NCI-H2029 treated with DMSO at 0.1 percent for 48 hours (cell line): ENCODE measurements around the gene ASIC2.
A peak's percentile ranks its signal among the peaks of the same experiment; 100 is the strongest.

ENCODE experiments used
- DNase-seq: peaks from one replicate; lab custom pipeline; 2025; lab: John Stamatoyannopoulos, UW

Gene ASIC2

DNA sequence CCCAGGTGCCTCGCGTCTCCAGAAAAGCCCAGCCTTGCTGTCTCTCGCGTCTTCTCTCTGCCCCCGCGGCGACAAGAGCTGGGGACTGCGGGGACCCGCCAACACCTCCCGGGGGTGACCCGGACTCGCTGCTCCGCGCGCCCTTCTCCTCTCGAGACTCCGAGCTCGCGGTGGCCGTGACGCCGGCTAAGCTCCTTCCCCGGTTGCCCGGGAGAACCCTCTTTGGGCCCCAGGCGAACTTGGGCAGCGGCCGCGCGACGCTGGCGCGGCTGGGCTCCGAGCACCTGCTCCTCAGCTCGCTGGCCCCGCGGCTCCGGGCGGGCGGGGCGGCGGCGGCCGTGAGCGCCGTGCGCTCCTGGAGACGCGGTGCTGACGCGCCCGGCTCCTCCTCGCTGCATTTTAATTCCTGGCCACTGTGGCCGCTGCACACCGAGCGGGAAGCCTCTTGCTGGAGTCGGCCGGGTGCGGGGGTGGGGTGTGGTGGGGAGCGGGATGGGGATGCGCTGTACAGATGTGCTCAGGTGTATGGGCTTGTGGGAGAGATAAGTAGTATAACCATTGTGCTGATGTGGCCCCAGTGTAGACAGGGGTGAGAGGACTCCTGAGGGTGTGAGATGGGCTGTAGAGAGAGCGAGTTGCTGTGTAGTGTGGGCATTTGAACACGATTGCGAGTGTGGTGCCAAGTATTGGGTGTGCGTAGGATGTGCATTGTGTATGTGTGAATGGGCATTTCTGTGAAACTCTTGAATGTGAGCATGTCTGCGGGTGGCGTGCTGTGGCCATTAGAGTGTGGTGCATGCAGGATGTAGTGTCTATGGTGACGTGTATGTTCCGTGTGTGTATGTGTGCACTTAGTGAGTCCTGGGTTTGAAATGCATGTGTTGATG lies at the start of gene ASIC2:
Gene ASIC2 (minus strand): TSS at position 315 of the 887 bp plus-strand sequence.
- DNase-seq = no peak

DNA sequence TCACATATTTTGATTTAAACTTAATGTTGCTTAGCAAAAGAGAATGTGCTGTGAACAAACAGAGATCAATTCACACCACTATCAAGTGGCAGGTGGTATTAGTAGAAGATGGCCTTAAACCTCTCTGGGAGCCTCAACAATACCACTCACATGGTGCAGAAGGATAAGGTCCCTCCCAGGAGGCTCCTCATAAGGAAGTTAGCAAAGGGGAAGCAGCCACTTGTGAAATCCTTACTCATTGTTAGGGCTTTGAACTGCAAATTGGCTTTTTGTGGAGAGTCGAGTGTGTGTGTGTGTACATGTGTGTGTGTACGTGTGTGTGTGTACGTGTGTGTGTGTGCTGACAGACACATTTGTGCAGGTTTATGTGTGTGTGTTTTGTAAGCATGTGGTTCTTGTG lies 48.9 kb upstream of the ASIC2 start:
- DNase-seq = no peak

DNA sequence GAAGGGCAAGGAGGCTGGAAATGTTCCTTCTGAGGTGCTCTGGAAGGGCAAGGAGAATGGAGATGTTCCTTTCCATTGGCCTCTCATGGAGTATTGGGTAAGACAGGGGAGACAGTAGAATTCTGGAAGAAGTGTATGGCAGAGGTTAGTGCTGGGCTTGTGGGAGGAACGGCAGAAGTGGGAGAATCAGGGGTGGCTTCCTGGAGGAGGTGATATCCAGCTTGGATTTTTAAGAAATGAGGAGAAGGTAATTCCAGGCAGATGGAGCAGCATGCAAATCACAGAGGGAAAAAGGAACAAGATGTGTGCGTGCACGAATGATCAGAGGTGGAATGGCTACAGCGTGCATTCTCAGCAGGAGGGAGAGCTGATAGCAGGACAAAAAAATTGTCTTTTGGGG lies 45.1 kb upstream of the ASIC2 start:
- DNase-seq = no peak

DNA sequence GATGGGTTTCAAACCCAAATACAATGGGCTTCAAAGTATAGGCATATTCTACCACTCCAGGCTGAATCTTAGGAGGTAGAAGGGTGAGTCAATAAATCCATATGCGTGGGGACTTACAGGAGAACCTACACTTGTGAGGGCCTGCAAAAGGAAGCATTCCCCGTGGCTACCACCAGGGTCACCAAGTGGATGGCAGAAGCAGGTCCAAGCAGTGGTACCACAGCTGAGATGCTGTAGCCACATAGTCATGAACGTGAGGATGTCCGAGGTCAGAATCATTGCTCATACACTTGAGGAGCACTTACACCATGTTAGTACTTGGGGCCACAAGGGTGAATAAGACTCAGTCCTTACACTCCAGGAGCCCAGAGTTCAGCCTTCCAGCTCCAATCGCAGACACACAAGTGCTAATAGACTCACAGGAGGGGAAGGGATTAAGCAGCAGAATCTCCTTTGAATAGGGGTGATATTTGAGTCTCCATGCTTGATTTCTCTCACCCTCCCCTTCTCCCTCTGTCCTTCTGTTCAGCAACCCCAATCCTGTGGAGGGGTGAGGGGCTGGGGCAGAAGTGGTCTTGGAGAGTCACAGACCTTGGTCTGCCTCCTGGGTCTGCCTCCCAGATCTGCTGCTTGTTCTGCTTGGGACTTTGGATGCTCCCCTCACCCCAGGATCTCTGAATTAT lies 42.5 kb upstream of the ASIC2 start:
- no peak for DNase-seq

DNA sequence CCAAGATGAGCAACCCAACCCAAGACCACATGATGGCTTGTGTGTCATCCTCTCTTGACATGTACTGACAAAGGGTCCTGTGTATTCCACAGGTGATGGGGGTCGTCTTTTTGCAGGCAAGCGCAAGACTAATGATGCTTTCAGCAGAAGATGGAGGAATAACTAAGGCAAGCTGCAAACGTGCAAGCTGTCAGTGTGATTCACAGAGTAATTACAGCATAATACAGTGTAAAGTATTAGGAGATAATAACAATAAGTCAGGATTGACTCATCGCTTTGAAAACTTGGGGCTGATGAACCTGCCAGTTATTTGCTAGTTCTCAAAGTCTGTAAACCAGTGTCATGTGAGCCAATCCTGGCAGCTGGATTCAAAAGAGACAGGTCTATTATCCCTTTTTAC lies 41.6 kb upstream of the ASIC2 start:
- no peak for DNase-seq

DNA sequence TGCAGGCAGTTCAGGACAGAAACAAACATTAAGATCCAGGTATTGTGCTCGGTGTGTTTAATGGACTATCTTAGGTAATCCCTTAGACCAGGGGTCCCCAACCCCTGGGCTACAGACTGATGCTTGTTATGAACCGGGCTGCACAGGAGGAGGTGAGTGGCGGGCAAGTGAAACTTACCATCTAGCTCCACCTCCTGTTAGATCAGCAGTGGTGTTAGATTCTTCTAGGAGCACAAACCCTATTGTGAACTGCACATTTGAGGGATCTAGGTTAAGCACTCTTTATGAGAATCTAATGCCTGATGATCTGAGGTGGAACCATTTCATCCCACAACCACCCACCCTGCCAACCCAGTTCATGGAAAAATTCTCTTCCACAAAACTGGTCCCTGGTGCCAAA lies 37.8 kb upstream of the ASIC2 start:
- DNase-seq = no peak

DNA sequence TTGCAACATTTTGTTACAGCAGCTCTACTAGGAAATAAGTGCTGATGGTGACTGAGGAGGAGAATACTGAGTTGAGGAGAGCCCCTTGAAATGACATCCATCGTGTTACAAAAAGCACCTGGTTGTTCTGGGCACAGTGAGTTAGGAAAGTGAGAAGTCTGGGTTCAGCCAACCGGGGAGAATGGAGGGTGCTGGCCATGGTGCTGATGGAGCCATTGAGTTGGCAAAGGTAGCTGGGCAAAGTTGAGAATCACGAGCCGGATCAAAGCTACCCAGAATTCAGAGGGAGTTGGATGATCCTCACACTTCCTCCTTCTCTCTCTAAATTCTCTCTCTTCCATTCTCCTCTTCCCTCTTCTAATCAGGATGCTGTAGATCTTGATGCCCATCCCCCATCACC lies 35.0 kb upstream of the ASIC2 start:
- no peak for DNase-seq

DNA sequence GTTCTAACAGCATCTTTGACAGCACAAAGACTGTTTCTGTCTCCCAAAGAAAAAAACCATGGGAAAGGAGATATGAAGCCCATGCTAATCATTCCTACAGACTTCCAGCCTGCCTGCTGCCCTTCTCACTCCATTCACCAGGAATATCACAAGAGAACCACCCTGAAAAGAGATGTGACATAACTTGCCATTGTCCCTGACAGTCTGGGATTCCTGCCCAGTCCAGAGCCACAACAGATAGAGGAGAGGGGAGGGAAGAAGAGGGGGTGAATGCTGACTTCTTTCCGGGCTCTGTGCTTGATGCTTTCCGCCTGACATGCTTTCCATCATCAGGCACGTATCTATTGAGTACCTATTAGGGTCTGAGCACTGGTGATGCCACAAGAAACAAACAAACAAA lies 31.6 kb upstream of the ASIC2 start:
- DNase-seq = no peak

DNA sequence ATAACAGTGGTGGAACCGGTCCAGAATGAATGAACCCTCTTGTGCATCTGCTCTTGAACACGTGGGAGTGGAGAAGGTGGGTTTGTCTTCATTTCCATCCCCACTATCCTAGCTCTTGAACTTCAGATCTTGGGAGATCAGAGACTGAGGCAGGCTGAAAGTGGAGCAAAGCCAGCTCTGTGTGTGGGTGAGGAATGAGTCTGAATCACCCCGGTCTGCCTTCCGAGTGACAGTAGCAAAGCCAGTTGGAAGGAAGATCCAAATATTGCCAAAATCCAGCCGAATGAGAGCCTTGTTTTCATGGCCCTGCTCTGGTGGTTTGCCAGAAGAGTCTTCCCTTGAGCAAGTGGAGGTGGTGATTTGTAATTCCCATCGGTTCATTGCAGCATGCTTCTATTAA lies 29.0 kb upstream of the ASIC2 start:
- DNase-seq = no peak

DNA sequence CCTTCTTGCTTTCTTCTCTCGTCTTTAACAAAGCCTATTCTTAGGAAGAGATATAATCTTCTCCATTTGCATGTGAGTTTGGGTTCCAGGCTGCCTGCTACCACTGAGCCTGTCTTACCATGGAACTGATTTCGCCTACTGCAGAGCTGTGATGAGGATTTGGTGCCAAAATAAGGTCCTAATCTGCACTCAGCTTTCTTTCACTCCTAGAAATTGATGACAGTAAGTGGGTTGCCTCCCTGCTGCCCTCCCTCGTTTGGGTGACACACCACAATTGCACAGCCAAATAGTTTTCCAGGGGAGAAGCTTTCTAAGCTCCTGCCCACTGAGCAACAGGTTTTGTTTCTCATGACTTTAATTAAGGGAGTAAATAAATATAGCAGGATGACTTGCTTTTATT lies 25.1 kb upstream of the ASIC2 start:
- no peak for DNase-seq

DNA sequence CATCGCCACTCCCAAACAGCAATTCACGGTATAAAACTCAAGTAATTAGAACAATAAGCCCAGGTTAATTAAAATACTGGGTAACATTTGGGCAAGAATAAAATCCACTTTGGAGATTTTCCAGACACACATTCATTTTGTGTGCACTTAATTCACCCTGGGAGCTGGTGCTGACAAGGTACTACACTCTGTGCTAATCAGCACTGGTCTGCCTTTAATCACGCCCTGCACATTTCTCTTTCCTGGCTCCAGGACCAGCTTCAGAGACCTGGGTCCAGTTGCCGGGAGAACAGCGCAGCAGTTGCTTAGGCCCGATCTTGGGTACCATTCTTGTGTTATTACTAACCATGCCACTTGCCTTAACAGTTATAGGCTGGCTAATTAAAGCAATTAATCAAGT lies 23.7 kb upstream of the ASIC2 start:
- DNase-seq = no peak

DNA sequence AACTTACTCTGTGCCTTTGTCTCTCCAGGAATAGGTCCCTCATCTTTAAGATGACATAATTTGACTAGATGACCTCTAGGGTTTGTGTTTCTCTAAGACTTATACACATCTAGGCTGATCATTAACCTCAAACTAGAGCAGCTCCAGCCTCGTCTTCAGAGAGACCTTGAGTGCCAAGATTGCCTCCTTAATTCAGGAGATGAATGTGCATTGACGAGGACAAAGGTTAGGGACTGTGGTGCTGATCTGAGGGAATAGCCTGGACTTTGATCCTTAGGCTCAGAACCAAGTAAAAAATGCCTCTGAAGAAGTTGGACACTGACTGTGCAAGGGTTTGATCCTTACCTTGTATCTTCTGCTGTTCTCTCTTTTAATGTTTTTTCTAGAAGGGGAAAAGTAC lies 17.2 kb upstream of the ASIC2 start:
- no peak for DNase-seq

DNA sequence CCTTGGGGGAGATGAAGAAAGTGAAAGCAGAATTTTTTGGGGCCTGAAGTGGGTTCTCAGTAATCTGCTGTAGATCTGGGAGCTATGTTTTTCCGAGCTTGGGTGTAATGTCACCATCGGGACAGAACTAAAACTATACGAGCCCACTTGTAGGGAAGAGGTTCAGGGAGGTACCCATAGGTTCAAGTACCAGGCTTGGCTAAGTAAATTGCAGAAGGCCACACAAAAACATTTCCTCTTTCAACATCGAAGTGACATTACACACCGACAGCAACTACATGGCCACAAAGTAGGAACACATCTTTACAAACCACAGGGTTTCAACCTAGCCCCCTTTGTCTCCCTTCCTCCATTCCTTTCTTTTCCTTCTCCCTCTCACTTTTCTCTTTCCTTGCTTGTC lies 10.2 kb upstream of the ASIC2 start:
- no peak for DNase-seq

DNA sequence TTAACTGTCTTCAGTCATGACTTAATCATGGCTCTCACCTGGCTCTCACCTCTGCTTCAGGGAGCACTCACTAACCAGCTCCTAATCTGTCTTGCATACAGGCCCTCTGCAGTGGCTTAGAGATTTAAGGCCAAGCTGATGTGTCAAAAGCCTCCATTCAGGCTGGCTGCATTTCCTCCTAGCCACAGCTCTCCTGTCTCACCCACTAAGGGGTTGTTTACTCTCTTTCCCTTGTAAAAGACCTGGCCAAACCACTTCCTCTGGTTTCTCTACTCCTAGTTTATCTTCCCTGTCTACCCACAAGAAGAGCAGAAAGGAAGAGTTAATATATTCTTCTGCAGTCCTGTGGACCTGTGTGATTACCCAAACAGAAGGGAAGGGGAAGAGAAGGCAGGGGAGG lies 9.3 kb upstream of the ASIC2 start:
- DNase-seq = peak; percentile 51

DNA sequence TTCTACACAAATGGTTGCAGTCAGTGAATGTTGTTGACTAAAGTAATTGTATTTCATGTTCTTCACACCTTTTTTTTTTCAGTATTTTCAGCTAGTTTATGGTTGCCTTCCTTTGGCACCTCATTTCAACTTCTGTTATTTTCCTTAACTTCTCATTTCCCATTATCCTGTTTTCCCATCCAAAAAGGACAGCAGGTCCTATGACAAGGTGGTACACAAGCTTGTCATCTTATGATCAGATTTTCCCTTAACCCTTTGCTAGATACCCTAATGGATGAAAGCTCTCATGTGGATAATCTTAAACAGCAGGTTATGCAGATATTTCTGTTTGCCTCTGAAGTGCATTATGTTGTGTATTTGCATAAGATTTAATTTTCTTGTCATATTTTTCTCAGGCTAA lies 7.1 kb upstream of the ASIC2 start:
- no peak for DNase-seq

DNA sequence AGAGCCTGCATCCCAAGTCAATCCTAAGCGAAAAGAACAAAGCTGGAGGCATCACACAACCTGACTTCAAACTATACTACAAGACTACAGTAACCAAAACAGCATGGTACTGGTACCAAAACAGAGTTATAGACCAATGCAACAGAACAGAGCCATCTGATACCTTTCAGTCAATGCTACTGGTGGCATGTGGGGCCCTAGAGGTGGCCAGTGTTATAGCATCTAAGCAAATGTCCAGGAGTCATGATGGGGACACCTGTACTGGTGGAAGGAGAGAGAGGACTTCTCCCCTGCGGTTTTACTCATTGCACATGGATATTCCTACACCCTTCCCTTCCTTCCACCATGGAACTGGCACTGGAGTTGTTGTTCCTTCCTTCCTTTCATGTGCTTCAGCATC lies 6.0 kb upstream of the ASIC2 start:
- no peak for DNase-seq

DNA sequence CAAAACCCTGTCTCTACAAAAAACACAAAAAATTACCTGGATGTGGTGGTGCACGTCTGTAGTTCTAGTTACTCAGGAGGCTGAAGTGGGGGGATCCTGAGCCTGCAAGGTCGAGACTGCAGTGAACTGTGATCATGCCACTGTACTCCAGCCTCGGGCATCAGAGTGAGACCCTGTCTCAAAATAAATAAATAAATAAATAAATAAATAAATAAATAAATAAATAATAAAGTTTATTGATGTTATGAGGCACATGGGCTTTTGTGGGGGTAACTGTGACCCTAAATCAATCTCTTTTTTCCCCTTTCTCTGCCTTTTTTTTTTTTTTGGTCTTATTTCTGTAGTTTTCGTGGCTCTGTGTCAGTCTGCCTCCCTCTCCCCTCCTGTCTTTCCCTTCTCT lies 4.5 kb upstream of the ASIC2 start:
- DNase-seq = no peak

DNA sequence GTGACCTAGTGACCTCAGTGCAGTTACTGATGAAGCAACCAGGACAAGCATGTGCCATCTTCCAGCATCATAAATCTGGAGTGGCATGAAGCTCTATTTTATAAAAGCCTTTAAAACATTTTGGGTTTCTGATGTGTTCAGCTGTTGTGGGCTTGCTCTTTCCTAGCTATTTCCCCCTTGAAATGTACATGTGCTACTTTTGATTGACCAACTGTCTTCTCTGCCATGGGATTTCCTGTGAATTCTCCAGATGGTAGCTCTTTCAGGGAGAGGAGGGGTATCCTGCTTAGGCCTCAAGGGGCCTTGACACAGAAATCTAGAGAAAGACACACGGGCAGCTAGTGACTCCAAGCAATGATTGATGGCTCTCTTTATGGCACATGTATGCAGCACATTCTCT lies 1.9 kb upstream of the ASIC2 start:
- no peak for DNase-seq

DNA sequence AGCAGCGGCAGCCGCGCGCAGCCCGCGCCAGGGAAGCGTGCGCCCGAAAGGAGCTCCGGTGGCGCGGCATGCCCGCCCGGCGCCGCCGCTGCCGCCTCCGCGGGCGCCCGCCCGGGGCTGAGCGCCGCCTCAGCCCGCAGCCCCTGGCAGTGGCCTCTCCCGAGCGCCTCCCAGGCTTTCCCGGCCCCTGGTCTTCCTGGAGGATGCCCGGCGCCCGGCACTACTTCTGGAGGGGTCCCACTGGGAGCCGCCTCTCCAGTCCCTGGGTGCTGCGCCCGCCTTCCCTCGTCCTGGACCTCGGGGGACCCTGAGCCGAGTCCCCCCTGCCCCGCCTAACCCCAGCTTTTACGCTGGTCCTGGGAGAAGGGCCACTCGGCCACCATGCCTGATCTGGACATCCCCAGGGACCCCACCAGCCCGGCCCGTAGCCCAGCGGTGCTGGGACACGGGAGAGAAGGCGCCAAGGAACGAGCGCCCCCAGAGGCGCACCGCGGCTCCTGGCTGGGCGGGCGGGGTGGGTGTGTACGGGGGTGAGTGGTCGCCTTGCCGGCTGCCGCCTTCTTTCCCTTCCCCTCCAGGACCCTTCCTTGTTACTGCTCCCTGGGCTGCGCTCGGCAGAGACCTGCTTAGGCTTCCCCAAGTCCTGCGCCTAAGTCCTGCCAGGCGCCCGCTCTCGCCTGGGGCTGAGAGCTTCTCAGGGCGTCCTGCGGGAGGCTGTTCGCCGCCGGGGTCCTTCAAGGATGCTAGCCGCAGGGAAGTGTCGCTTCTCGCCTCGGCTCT lies 704 bp downstream of the ASIC2 start:
- no peak for DNase-seq

DNA sequence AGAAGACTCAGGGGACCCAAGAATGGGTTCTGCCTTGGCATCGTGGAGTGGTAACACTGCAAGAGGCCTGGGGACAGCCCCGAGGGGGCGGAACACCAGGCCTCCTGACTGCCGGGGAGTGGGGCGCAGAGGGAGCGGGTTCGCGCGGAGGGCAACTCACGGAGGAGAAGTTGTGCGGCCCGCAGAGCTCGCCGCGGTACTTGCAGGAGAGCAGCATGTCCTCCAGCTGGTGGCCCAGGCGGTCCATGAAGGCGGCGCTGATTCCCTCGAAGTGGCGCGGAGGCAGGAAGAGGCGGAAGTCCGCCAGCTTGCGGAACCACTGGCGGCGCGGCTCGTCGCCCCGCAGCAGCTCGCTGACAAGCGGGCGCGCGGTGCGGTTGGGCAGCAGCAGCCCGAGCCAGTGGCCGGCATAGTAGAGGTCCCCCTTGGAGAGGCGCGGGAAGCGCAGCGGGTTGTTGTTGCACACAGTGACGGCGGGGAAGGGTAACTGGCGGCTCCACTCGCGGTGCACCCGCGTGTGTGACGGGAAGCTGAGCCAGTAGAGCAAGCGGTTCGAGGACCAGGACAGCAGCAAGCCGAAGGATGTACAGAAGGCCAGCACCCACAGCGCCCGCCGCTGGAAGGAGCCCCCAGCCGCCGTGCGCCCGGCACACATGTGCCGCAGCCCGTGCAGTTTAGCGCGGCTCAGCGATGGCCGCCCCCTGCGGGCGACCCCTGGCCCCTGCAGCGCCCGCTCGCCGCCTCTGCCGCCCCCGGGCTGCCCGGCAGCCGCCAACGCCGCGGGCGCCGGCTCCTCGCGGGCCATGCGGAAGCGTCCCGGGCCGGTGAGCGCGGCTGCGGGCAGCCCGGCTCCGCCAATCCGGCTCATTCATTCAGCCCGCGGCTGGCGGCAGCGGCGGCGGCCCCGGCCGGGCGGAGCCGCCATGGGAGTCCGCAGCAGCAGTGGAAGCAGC lies 1.6 kb downstream of the ASIC2 start:
- DNase-seq = no peak

DNA sequence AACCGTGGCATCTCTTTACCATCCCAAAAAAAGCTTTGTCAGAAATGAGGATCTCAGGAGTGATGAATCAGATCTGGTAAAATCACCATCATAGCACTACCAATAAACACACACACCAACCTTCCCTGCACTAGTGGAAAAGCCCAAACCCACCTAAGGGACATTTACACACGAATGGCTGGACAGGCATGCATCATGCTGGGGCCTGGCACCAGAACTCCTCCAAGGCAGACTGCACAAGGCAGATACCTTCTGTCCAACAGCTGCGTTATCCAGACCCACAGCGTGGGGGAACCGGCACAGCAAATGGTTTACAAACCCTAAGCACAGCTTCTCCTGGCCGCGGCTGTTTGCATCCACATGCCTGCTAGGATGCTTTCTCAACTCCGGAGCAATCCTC lies 2.8 kb downstream of the ASIC2 start:
- no peak for DNase-seq

DNA sequence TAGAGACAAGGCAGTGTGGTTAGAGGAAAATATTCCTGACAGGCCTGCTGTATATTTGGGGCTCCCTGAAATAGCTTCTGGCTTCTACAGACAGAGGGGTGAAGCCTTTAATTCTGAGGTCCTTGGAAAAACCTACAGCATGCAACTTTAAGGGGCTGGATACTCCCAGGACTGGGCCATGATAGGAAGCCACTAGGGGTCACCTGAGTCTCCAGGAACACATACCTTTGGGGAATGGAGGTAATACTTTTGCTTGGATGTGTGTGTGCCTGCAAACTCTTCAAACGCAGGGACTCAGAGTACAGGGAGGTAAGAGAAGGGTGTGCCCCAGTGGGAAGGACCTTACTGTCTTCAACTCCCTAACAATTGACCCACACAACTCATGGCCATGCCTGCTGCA lies 4.1 kb downstream of the ASIC2 start:
- no peak for DNase-seq
